B cell (primary cell): ENCODE measurements around the gene USP53.

Experiments used
- EZH2 ChIP-seq: IDR thresholded peaks from 2 replicates; pipeline ENCODE4 v1.6.1; 2012; ENCODE audit warnings: borderline replicate concordance, low read depth, mild to moderate bottlenecking, moderate library complexity, low read length; ENCODE audit not compliant: insufficient read depth, poor library complexity, severe bottlenecking
- TF ChIP-seq, protein P1 (sequence below): fragments of 200-600 bp; IDR thresholded peaks from one replicate; pipeline ENCODE4 v1.8.0; 2022; ENCODE audit warnings: antibody characterized with exemption, mild to moderate bottlenecking

DNA sequence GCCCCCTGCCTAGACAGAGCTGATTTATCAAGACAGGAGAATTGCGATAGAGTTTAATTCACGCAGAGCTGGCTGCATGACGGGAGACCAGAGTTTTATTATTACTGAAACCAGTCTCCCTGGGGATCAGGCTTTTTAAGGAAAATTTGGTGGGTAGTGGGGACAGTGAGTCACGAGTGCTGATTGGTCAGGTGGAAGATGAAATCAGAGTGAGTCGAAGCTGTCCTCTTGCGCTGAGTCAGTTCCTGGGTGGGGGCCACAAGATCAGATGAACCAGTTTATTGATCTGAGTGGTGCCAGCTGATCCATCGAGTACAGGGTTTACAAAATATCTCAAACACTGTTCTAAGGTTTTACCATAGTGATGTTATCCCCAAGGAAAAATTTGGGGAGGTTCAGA, 40.3 kb upstream of the USP53 start:
- TF ChIP-seq, protein P1, sequence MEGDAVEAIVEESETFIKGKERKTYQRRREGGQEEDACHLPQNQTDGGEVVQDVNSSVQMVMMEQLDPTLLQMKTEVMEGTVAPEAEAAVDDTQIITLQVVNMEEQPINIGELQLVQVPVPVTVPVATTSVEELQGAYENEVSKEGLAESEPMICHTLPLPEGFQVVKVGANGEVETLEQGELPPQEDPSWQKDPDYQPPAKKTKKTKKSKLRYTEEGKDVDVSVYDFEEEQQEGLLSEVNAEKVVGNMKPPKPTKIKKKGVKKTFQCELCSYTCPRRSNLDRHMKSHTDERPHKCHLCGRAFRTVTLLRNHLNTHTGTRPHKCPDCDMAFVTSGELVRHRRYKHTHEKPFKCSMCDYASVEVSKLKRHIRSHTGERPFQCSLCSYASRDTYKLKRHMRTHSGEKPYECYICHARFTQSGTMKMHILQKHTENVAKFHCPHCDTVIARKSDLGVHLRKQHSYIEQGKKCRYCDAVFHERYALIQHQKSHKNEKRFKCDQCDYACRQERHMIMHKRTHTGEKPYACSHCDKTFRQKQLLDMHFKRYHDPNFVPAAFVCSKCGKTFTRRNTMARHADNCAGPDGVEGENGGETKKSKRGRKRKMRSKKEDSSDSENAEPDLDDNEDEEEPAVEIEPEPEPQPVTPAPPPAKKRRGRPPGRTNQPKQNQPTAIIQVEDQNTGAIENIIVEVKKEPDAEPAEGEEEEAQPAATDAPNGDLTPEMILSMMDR: no peak
- TF ChIP-seq EZH2: no peak
